HEK293 (cell line): ENCODE results near the gene TSC22D2.

Source experiments
- ATF2 ChIP-seq: fragments of 450-650 bp; formaldehyde crosslinking; IDR thresholded peaks from 2 replicates; pipeline ENCODE4 v1.5.1; 2016; ENCODE audit warnings: missing biosample characterization, missing genetic modification characterization, low read depth
- KLF16 ChIP-seq: fragments of 450-650 bp; formaldehyde crosslinking; IDR thresholded peaks from 2 replicates; pipeline ENCODE4 v1.5.1; 2017; ENCODE audit warnings: missing biosample characterization, missing genetic modification characterization
- PRDM2 ChIP-seq: fragments of 450-650 bp; formaldehyde crosslinking; IDR thresholded peaks from 2 replicates; pipeline ENCODE4 v1.5.1; 2016; ENCODE audit warnings: missing biosample characterization, missing genetic modification characterization, borderline replicate concordance
- SP2 ChIP-seq: fragments of 450-650 bp; formaldehyde crosslinking; IDR thresholded peaks from 2 replicates; pipeline ENCODE4 v1.5.1; 2016; ENCODE audit warnings: missing biosample characterization, missing genetic modification characterization
- WT1 ChIP-seq: fragments of 450-650 bp; formaldehyde crosslinking; IDR thresholded peaks from 2 replicates; pipeline ENCODE4 v1.5.1; 2016; ENCODE audit warnings: missing biosample characterization, missing genetic modification characterization
- YY1 ChIP-seq: fragments of 450-650 bp; formaldehyde crosslinking; IDR thresholded peaks from 2 replicates; pipeline ENCODE4 v1.5.1; 2018; ENCODE audit warnings: missing biosample characterization, missing genetic modification characterization
- ZBTB17 ChIP-seq: fragments of 450-650 bp; formaldehyde crosslinking; IDR thresholded peaks from 2 replicates; pipeline ENCODE4 v1.5.1; 2016; ENCODE audit warnings: missing biosample characterization, missing genetic modification characterization
- ZNF112 ChIP-seq: fragments of 450-650 bp; formaldehyde crosslinking; IDR thresholded peaks from 2 replicates; pipeline ENCODE4 v1.5.0; 2017; ENCODE audit warnings: missing biosample characterization, missing genetic modification characterization
- ZNF114 ChIP-seq: fragments of 450-650 bp; formaldehyde crosslinking; IDR thresholded peaks from 2 replicates; pipeline ENCODE4 v1.5.0; 2017; ENCODE audit warnings: missing biosample characterization, missing genetic modification characterization
- ZNF121 ChIP-seq: fragments of 450-650 bp; formaldehyde crosslinking; IDR thresholded peaks from 2 replicates; pipeline ENCODE4 v1.5.1; 2016; ENCODE audit warnings: missing biosample characterization, missing genetic modification characterization
- ZNF19 ChIP-seq: fragments of 450-650 bp; formaldehyde crosslinking; IDR thresholded peaks from 2 replicates; pipeline ENCODE4; 2016; ENCODE audit warnings: missing biosample characterization, missing genetic modification characterization, low read depth
- ZNF211 ChIP-seq: fragments of 450-650 bp; formaldehyde crosslinking; IDR thresholded peaks from 2 replicates; pipeline ENCODE4 v1.5.1; 2016; ENCODE audit warnings: low read depth, missing biosample characterization, missing genetic modification characterization
- ZNF23 ChIP-seq: fragments of 450-650 bp; formaldehyde crosslinking; IDR thresholded peaks from 2 replicates; pipeline ENCODE4 v1.5.1; 2016; ENCODE audit warnings: missing biosample characterization, missing genetic modification characterization, borderline replicate concordance
- ZNF24 ChIP-seq: fragments of 450-650 bp; formaldehyde crosslinking; IDR thresholded peaks from 2 replicates; pipeline ENCODE4 v1.5.1; 2016; ENCODE audit warnings: missing biosample characterization, missing genetic modification characterization
- ZNF266 ChIP-seq: fragments of 450-650 bp; formaldehyde crosslinking; IDR thresholded peaks from 2 replicates; pipeline ENCODE4 v1.5.1; 2016; ENCODE audit warnings: missing biosample characterization, missing genetic modification characterization, low read depth
- ZNF280C ChIP-seq: fragments of 450-650 bp; formaldehyde crosslinking; IDR thresholded peaks from 2 replicates; pipeline ENCODE4 v1.5.1; 2016; ENCODE audit warnings: missing biosample characterization, missing genetic modification characterization
- ZNF366 ChIP-seq: fragments of 450-650 bp; formaldehyde crosslinking; conservative IDR thresholded peaks from 2 replicates; pipeline ENCODE4 v1.5.1; 2016; ENCODE audit warnings: missing biosample characterization, missing genetic modification characterization
- ZNF391 ChIP-seq: fragments of 450-650 bp; formaldehyde crosslinking; IDR thresholded peaks from 2 replicates; pipeline ENCODE4 v1.5.1; 2016; ENCODE audit warnings: low read depth, missing biosample characterization, missing genetic modification characterization, borderline replicate concordance
- ZNF426 ChIP-seq: fragments of 450-650 bp; formaldehyde crosslinking; IDR thresholded peaks from 2 replicates; pipeline ENCODE4 v1.5.1; 2017; ENCODE audit warnings: missing biosample characterization, missing genetic modification characterization, mild to moderate bottlenecking, inconsistent platforms, moderate library complexity
- ZNF510 ChIP-seq: fragments of 450-650 bp; formaldehyde crosslinking; IDR thresholded peaks from 2 replicates; pipeline ENCODE4 v1.5.1; 2018; ENCODE audit warnings: mild to moderate bottlenecking, missing genetic modification characterization, missing biosample characterization; ENCODE audit not compliant: insufficient replicate concordance
- ZNF530 ChIP-seq: fragments of 450-650 bp; formaldehyde crosslinking; IDR thresholded peaks from 2 replicates; pipeline ENCODE4 v1.5.1; 2016; ENCODE audit warnings: low read depth, missing biosample characterization, missing genetic modification characterization
- ZNF596 ChIP-seq: fragments of 450-650 bp; IDR thresholded peaks from 2 replicates; pipeline ENCODE4 v1.5.0; 2018; ENCODE audit warnings: missing biosample characterization, mild to moderate bottlenecking, missing genetic modification characterization, moderate library complexity
- ZNF600 ChIP-seq: fragments of 450-650 bp; formaldehyde crosslinking; IDR thresholded peaks from 2 replicates; pipeline ENCODE4 v1.5.1; 2016; ENCODE audit warnings: missing biosample characterization, missing genetic modification characterization
- ZNF837 ChIP-seq: fragments of 450-650 bp; formaldehyde crosslinking; IDR thresholded peaks from 2 replicates; pipeline ENCODE4 v1.5.1; 2016; ENCODE audit warnings: missing biosample characterization, missing genetic modification characterization
- ZSCAN30 ChIP-seq: fragments of 450-650 bp; IDR thresholded peaks from 2 replicates; pipeline ENCODE4 v1.5.1; 2018; ENCODE audit warnings: missing biosample characterization, mild to moderate bottlenecking, missing genetic modification characterization, moderate library complexity
- TF ChIP-seq, protein P1 (sequence below): fragments of 450-650 bp; formaldehyde crosslinking; IDR thresholded peaks from 2 replicates; pipeline ENCODE4 v1.5.1; 2016; ENCODE audit warnings: missing biosample characterization, missing genetic modification characterization

Gene TSC22D2

GRCh38 chr3:150408221-150409124, at the start of gene TSC22D2 (continued):
- no peak for TF ChIP-seq ZNF266 (tag by site-specific recombination)
- TF ChIP-seq ZBTB17 (tag by site-specific recombination): peak; percentile 82
- no peak for TF ChIP-seq ZNF112
- TF ChIP-seq SP2 (tag by site-specific recombination): peak; percentile 75
- TF ChIP-seq ZNF596 (tag by site-specific recombination): no peak
- no peak for TF ChIP-seq ZNF530
- TF ChIP-seq ZNF211 (tag by site-specific recombination): no peak
- TF ChIP-seq ZNF19: no peak
- TF ChIP-seq ZNF426 (tag by site-specific recombination): no peak
- no peak for TF ChIP-seq ZNF114 (tag by site-specific recombination)
- TF ChIP-seq ZNF23 (tag by site-specific recombination): no peak
- TF ChIP-seq WT1 (tag by site-specific recombination): peak; percentile 49; the same call in 1 of the 2 replicates
- 0 out of 2 replicates have a peak, but pooled peaks have one; percentile 11 for TF ChIP-seq ZNF121 (tag by site-specific recombination)
- no peak for TF ChIP-seq PRDM2 (tag by site-specific recombination)
- TF ChIP-seq ZSCAN30 (tag by site-specific recombination): peak; percentile 80
- peak; percentile 52; the same call in 1 of the 2 replicates for TF ChIP-seq KLF16 (tag by site-specific recombination)
- no peak for TF ChIP-seq ZNF366 (tag by site-specific recombination)
- TF ChIP-seq YY1 (tag by site-specific recombination): peak; percentile 85
- TF ChIP-seq ZNF280C (tag by site-specific recombination): no peak
- peak; percentile 92 for TF ChIP-seq ATF2 (tag by site-specific recombination)
- no peak for TF ChIP-seq ZNF837 (tag by site-specific recombination)
- no peak for TF ChIP-seq ZNF510 (tag by site-specific recombination)
- peak; percentile 26; the same call in 1 of the 2 replicates for TF ChIP-seq ZNF24 (tag by site-specific recombination)
- TF ChIP-seq, protein P1, sequence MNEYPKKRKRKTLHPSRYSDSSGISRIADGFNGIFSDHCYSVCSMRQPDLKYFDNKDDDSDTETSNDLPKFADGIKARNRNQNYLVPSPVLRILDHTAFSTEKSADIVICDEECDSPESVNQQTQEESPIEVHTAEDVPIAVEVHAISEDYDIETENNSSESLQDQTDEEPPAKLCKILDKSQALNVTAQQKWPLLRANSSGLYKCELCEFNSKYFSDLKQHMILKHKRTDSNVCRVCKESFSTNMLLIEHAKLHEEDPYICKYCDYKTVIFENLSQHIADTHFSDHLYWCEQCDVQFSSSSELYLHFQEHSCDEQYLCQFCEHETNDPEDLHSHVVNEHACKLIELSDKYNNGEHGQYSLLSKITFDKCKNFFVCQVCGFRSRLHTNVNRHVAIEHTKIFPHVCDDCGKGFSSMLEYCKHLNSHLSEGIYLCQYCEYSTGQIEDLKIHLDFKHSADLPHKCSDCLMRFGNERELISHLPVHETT (tag by site-specific recombination): no peak
- TF ChIP-seq ZNF600 (tag by site-specific recombination): peak; percentile 47; the same call in 1 of the 2 replicates
- no peak for TF ChIP-seq ZNF391 (tag by site-specific recombination)
